ENCODE data around the gene DDX42.

GRCh38 chr17:63786117-63786516, 12.1 kb downstream of the DDX42 start:
- no peak for TF ChIP-seq PREB (CRISPR knock-in tag; IDR thresholded peaks at IDR 0.05)
- no peak for TF ChIP-seq TRIM25 (IDR thresholded peaks at IDR 0.05; ENCODE audit: borderline replicate concordance)
- no peak for TF ChIP-seq TARDBP (IDR thresholded peaks at IDR 0.05)
- no peak for TF ChIP-seq CTCF (IDR thresholded peaks at IDR 0.05 in 2 of 3, conservative IDR thresholded peaks at IDR 0.05 in 1 of 3; ENCODE audit: insufficient read depth in 2 of 3, low read depth in 1 of 3, low read length in 3 of 3)
- no peak for TF ChIP-seq SMC3 (conservative IDR thresholded peaks at IDR 0.05; ENCODE audit: insufficient read depth, low read depth, low read length)
- no peak for TF ChIP-seq CEBPB (tag; IDR thresholded peaks at IDR 0.05)
- TF ChIP-seq CCAR2 (IDR thresholded peaks at IDR 0.05; ENCODE audit: low read depth, low read length): no peak
- TF ChIP-seq NFRKB (IDR thresholded peaks at IDR 0.05; ENCODE audit: low read depth): no peak
- TF ChIP-seq POLR2AphosphoS5 (IDR thresholded peaks at IDR 0.05; ENCODE audit: control insufficient read depth, insufficient read depth, low read depth, low read length): no peak
- no peak for TF ChIP-seq ZNF274 (IDR thresholded peaks at IDR 0.05; ENCODE audit: borderline replicate concordance, low read depth, low read length)
- TF ChIP-seq ZBTB8A (IDR thresholded peaks at IDR 0.05; ENCODE audit: partially characterized antibody): no peak
- no peak for TF ChIP-seq RBBP5 (IDR thresholded peaks at IDR 0.05; ENCODE audit: borderline replicate concordance, insufficient read depth, low read length, poor library complexity, severe bottlenecking)
- TF ChIP-seq CREM (IDR thresholded peaks at IDR 0.05; ENCODE audit: low read depth): no peak
- no peak for TF ChIP-seq ATF2 (CRISPR knock-in tag; IDR thresholded peaks at IDR 0.05)
